Astrocyte (in vitro differentiated cells and primary cell): ENCODE measurements around the gene MAN1A1.

Experiments
- EZH2 ChIP-seq: IDR thresholded peaks from 2 replicates; pipeline ENCODE4 v1.6.1; 2012; ENCODE audit warnings: mild to moderate bottlenecking, low read length, inconsistent platforms; ENCODE audit not compliant: insufficient read depth
- TF ChIP-seq, protein P1 (sequence below): IDR thresholded peaks from 2 replicates; pipeline ENCODE4 v1.5.1; 2011; ENCODE audit warnings: low read depth, mild to moderate bottlenecking, inconsistent platforms, low read length, moderate library complexity; ENCODE audit not compliant: insufficient read depth

- TF ChIP-seq, protein P1, sequence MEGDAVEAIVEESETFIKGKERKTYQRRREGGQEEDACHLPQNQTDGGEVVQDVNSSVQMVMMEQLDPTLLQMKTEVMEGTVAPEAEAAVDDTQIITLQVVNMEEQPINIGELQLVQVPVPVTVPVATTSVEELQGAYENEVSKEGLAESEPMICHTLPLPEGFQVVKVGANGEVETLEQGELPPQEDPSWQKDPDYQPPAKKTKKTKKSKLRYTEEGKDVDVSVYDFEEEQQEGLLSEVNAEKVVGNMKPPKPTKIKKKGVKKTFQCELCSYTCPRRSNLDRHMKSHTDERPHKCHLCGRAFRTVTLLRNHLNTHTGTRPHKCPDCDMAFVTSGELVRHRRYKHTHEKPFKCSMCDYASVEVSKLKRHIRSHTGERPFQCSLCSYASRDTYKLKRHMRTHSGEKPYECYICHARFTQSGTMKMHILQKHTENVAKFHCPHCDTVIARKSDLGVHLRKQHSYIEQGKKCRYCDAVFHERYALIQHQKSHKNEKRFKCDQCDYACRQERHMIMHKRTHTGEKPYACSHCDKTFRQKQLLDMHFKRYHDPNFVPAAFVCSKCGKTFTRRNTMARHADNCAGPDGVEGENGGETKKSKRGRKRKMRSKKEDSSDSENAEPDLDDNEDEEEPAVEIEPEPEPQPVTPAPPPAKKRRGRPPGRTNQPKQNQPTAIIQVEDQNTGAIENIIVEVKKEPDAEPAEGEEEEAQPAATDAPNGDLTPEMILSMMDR: no peak
- TF ChIP-seq EZH2: no peak
Observed at GRCh38 chr6:119308048-119308570, 41.5 kb downstream of the MAN1A1 start.
